Mesenchymal stem cell (in vitro differentiated cells and primary cell): ENCODE data around the gene IGF2BP2.
"Not testable (repeated sequence)": the region's sequence is repeated elsewhere in the genome, so short reads cannot be mapped to it uniquely, and the experiment has no call there.

Source experiments
- DNase-seq: peaks from one replicate; pipeline ENCODE4 v3.0.0-alpha.2; 2013
- H2AFZ ChIP-seq: one replicate; pipeline ENCODE4 v1.6.1; 2013; ENCODE audit warnings: low read depth, mild to moderate bottlenecking, control low read depth, inconsistent platforms, low read length, moderate library complexity
- H2AK5ac ChIP-seq: 2 replicates; pipeline ENCODE4 v1.6.1; 2013; ENCODE audit warnings: low read length, moderate library complexity, mild to moderate bottlenecking, inconsistent platforms; ENCODE audit not compliant: severe bottlenecking
- H2BK120ac ChIP-seq: one replicate; pipeline ENCODE4 v1.6.1; 2013; ENCODE audit warnings: low read depth, mild to moderate bottlenecking, inconsistent platforms, low read length, moderate library complexity
- H2BK12ac ChIP-seq, 2 experiments: one replicate each; pipeline ENCODE4 v1.6.1; 2013; ENCODE audit warnings: inconsistent platforms in 2 of 2, low read length in 2 of 2, mild to moderate bottlenecking in 2 of 2, moderate library complexity in 2 of 2, control low read depth in 1 of 2
- H2BK15ac ChIP-seq: one replicate; pipeline ENCODE4 v1.6.1; 2013; ENCODE audit warnings: mild to moderate bottlenecking, low read depth, inconsistent platforms; ENCODE audit not compliant: poor library complexity, severe bottlenecking
- H2BK5ac ChIP-seq: 2 replicates; pipeline ENCODE4 v1.6.1; 2013; ENCODE audit warnings: low read depth, mild to moderate bottlenecking, low read length, control low read depth, inconsistent platforms; ENCODE audit not compliant: poor library complexity, severe bottlenecking
- H3K14ac ChIP-seq, 2 experiments: one replicate each; pipeline ENCODE4 v1.6.1; 2013; ENCODE audit warnings: inconsistent platforms in 2 of 2, low read length in 2 of 2, control low read depth in 1 of 2, mild to moderate bottlenecking in 1 of 2, moderate library complexity in 1 of 2
- H3K18ac ChIP-seq, 2 experiments: one replicate each; pipeline ENCODE4 v1.6.1; 2013; ENCODE audit warnings: inconsistent platforms in 2 of 2, low read length in 2 of 2, control low read depth in 1 of 2, low read depth in 1 of 2, mild to moderate bottlenecking in 1 of 2
- H3K23ac ChIP-seq, 2 experiments: one replicate each; pipeline ENCODE4 v1.6.1; 2013; ENCODE audit warnings: inconsistent platforms in 2 of 2, low read length in 2 of 2, mild to moderate bottlenecking in 2 of 2, moderate library complexity in 2 of 2, control low read depth in 1 of 2
- H3K27ac ChIP-seq: 2 replicates; pipeline ENCODE4 v1.5.1; 2013; ENCODE audit warnings: mild to moderate bottlenecking, moderate library complexity, low read length, control low read depth, inconsistent platforms; ENCODE audit not compliant: poor library complexity, severe bottlenecking
- H3K27me3 ChIP-seq, 2 experiments: 2 replicates each; pipeline versions ENCODE4 v1.6.1 to v1.7.0; 2013; ENCODE audit warnings: low read length in 2 of 2, mild to moderate bottlenecking in 2 of 2, moderate library complexity in 2 of 2, control low read depth in 1 of 2, inconsistent platforms in 1 of 2; ENCODE audit not compliant: control insufficient read depth in 1 of 2, insufficient read depth in 1 of 2
- H3K36me3 ChIP-seq, 2 experiments: 2 replicates each; pipeline versions ENCODE4 v1.6.1 to v1.7.0; 2013; ENCODE audit warnings: low read length in 2 of 2, control low read depth in 1 of 2, inconsistent platforms in 1 of 2, low read depth in 1 of 2, mild to moderate bottlenecking in 1 of 2; ENCODE audit not compliant: insufficient read depth in 2 of 2, control insufficient read depth in 1 of 2
- H3K4ac ChIP-seq, 2 experiments: one replicate each; pipeline ENCODE4 v1.6.1; 2013; ENCODE audit warnings: inconsistent platforms in 2 of 2, low read length in 2 of 2, mild to moderate bottlenecking in 2 of 2, moderate library complexity in 2 of 2, control low read depth in 1 of 2, low read depth in 1 of 2
- H3K4me1 ChIP-seq: 2 replicates; pipeline ENCODE4 v1.6.1; 2013; ENCODE audit warnings: low read depth, low read length, control low read depth; ENCODE audit not compliant: control insufficient read depth, insufficient read depth
- H3K4me2 ChIP-seq: 2 replicates; pipeline ENCODE4 v1.6.1; 2013; ENCODE audit warnings: low read length, mild to moderate bottlenecking, inconsistent platforms; ENCODE audit not compliant: poor library complexity, severe bottlenecking
- H3K4me3 ChIP-seq, 2 experiments: 2 replicates each; pipeline versions ENCODE4 v1.5.1 to v1.7.0; 2013; ENCODE audit warnings: low read length in 2 of 2, mild to moderate bottlenecking in 2 of 2, control low read depth in 1 of 2, low read depth in 1 of 2; ENCODE audit not compliant: insufficient read depth in 1 of 2
- H3K79me1 ChIP-seq: replicated peaks from 2 replicates; pipeline ENCODE4 v1.6.1; 2013; ENCODE audit warnings: mild to moderate bottlenecking, control low read depth, low read length, inconsistent platforms; ENCODE audit not compliant: poor library complexity, severe bottlenecking
- H3K9ac ChIP-seq: 2 replicates; pipeline ENCODE4 v1.7.0; 2013; ENCODE audit warnings: mild to moderate bottlenecking, low read length, moderate library complexity
- H3K9me3 ChIP-seq: 2 replicates; pipeline ENCODE4 v1.7.0; 2013; ENCODE audit warnings: mild to moderate bottlenecking, low read length; ENCODE audit not compliant: control insufficient read depth
- H4K8ac ChIP-seq: one replicate; pipeline ENCODE4 v1.6.1; 2013; ENCODE audit warnings: inconsistent platforms, mild to moderate bottlenecking, low read length, moderate library complexity
- H4K91ac ChIP-seq: one replicate; pipeline ENCODE4 v1.6.1; 2013; ENCODE audit warnings: mild to moderate bottlenecking, low read length, inconsistent platforms
- WGBS: methylation state at CpG from one replicate; pipeline ENCODE4 v1.1.7; 2013; ENCODE audit warnings: mixed read lengths; 5-methylcytosine and 5-hydroxymethylcytosine counted together

Gene IGF2BP2

DNA sequence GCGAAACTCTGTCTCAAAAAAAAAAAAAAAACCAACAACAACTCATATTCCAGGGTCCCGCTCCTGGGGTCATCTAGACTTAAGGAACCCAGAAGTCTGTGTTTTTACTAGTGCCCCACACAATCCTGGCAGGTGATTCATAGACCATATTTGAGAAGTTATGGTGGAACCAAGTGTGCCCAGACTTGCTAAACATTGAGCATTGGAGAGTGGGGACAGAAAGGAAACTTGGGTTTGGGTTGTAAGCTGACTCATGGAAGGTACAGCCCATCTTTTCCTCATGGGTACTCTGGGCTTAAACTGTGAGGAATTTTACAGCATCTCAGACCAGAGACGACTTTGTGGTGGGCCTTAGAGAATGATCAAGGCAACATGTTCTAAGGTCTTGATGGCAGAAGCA is 18.3 kb upstream of the IGF2BP2 start:
- no peaks in the 10 kb centered on the region for H3K9me3 ChIP-seq
- H3K18ac ChIP-seq: no peak overlapping the region
- H3K27me3 ChIP-seq: peaks cover 0 to 5% of the 10 kb centered on the region in 2 experiments
- H3K9ac ChIP-seq: no peak overlapping the region
- H3K23ac ChIP-seq: no peak overlapping the region
- no peak overlapping the region for H2BK12ac ChIP-seq
- H2AK5ac ChIP-seq: no peak overlapping the region
- H3K27ac ChIP-seq: no peak overlapping the region
- no peaks in the 10 kb centered on the region for H3K36me3 ChIP-seq
- no peak overlapping the region for H2BK15ac ChIP-seq
- H3K4me2 ChIP-seq: no peak overlapping the region
- no peaks in the 10 kb centered on the region for H3K79me1 ChIP-seq
- H3K14ac ChIP-seq: no peak overlapping the region
- H4K91ac ChIP-seq: no peak overlapping the region
- no peak overlapping the region for H2BK120ac ChIP-seq
- H2BK5ac ChIP-seq: no peak overlapping the region
- no peak for DNase-seq
- H3K4ac ChIP-seq: no peak overlapping the region
- no peak overlapping the region for H3K4me3 ChIP-seq
- no peak overlapping the region for H4K8ac ChIP-seq
- no peaks in the 10 kb centered on the region for H3K4me1 ChIP-seq
- no peak overlapping the region for H2AFZ ChIP-seq
- WGBS: 97% methylated on average over 3 of the region's 3 CpGs

DNA sequence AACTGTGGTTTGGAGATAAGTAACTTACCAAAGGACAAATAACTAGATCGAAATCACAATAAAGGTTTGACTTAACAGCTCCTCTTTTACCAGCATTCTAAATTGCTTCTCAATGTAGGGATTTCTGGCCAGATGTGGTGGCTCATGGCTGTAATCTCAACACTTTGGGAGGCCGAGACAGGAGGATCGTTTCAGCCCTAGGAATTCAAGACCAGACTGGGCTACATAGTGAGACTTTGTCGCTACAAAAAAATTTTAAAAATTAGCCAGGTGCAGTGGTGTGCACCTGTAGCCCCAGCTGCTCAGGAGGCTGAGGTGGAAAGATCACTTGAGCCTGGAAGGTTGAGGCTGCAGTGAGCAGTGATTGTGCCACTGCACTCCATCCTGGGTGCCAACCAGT is 17.4 kb upstream of the IGF2BP2 start:
- no peak overlapping the region for H3K18ac ChIP-seq
- H2BK120ac ChIP-seq: no peak overlapping the region
- no peaks in the 10 kb centered on the region for H3K9me3 ChIP-seq
- no peak overlapping the region for H3K23ac ChIP-seq
- H2AK5ac ChIP-seq: no peak overlapping the region
- H3K4ac ChIP-seq: no peak overlapping the region
- no peak overlapping the region for H2BK15ac ChIP-seq
- no peak overlapping the region for H4K91ac ChIP-seq
- no peak overlapping the region for H4K8ac ChIP-seq
- no peak overlapping the region for H3K4me3 ChIP-seq
- H3K9ac ChIP-seq: no peak overlapping the region
- no peak overlapping the region for H2BK12ac ChIP-seq
- no peak for DNase-seq
- no peak overlapping the region for H2AFZ ChIP-seq
- H3K27ac ChIP-seq: no peak overlapping the region
- no peaks in the 10 kb centered on the region for H3K36me3 ChIP-seq
- no peaks in the 10 kb centered on the region for H3K4me1 ChIP-seq
- no peak overlapping the region for H2BK5ac ChIP-seq
- H3K79me1 ChIP-seq: no peaks in the 10 kb centered on the region
- no peak overlapping the region for H3K14ac ChIP-seq
- H3K4me2 ChIP-seq: no peak overlapping the region
- 95% methylated on average over 4 of the region's 4 CpGs for WGBS
- H3K27me3 ChIP-seq: peaks cover 0 to 5% of the 10 kb centered on the region in 2 experiments

DNA sequence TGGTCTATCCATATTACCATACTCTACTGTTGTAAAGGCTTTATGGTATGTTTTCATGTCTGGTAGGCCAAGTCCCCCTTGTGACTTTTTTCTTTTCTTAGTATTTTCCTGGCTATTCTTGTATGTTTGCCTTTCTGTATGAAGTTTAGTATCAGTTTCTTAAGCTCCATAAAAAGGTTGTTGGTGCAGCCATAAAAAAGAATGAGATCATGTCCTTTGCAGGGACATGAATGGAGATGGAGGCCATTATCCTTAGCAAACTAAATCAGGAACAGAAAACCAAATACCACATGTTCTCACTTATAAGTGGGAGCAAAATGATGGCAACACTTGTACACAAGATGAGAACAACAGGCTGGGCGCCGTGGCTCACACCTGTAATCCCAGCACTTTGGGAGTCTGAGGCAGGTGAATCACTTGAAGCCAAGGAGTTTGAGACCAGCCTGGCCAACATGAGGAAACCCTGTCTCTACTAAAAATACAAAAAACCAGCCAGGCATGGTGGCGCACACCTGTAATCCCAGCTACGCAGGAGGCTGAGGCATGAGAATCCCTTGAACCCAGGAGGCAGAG is 13.7 kb upstream of the IGF2BP2 start:
- H3K36me3 ChIP-seq, H2BK12ac ChIP-seq, DNase-seq, H3K18ac ChIP-seq, H3K4me2 ChIP-seq, H3K4me3 ChIP-seq, H3K23ac ChIP-seq, H3K27ac ChIP-seq, H3K27me3 ChIP-seq, H2BK5ac ChIP-seq, H3K9me3 ChIP-seq, H3K9ac ChIP-seq, H3K14ac ChIP-seq, H2AK5ac ChIP-seq, H4K91ac ChIP-seq, H3K4ac ChIP-seq, H2BK120ac ChIP-seq, H4K8ac ChIP-seq, H3K79me1 ChIP-seq, H2AFZ ChIP-seq, H3K4me1 ChIP-seq, H2BK15ac ChIP-seq: not testable (repeated sequence)
- 98% methylated on average over 4 of the region's 4 CpGs for WGBS

DNA sequence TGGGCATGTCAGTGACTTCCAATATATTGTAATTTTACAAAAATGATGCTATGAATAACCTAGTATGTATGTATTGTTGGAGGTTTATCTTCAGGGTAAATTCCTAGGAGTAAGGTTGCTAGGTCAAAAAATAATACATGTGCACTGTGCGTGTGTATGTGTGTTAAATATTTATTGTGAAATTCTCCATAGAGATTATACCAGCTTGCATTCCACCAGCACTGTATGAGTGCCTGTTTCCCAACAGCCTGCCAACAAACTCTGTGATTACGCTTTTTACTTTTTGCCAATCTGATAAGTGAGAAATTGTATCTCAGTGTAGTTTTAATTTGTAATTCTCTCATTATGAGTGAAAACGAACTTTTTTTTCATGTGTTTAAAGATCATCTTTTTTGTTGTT is 12.6 kb upstream of the IGF2BP2 start:
- no peak overlapping the region for H2AFZ ChIP-seq
- no peak overlapping the region for H3K4ac ChIP-seq
- no peak overlapping the region for H3K18ac ChIP-seq
- H3K9me3 ChIP-seq: no peaks in the 10 kb centered on the region
- no peak for DNase-seq
- no peak overlapping the region for H3K9ac ChIP-seq
- no peak overlapping the region for H3K27ac ChIP-seq
- no peaks in the 10 kb centered on the region for H3K79me1 ChIP-seq
- no peak overlapping the region for H2BK120ac ChIP-seq
- H4K91ac ChIP-seq: no peak overlapping the region
- no peak overlapping the region for H3K23ac ChIP-seq
- H3K4me2 ChIP-seq: no peak overlapping the region
- H2BK15ac ChIP-seq: no peak overlapping the region
- H2AK5ac ChIP-seq: no peak overlapping the region
- WGBS: 100% methylated on average over 1 of the region's 3 CpGs
- H2BK12ac ChIP-seq: no peak overlapping the region
- H4K8ac ChIP-seq: no peak overlapping the region
- H3K36me3 ChIP-seq: no peaks in the 10 kb centered on the region
- no peak overlapping the region for H2BK5ac ChIP-seq
- no peak overlapping the region for H3K14ac ChIP-seq
- H3K27me3 ChIP-seq: no peaks in the 10 kb centered on the region
- no peaks in the 10 kb centered on the region for H3K4me1 ChIP-seq
- no peak overlapping the region for H3K4me3 ChIP-seq
